ENCODE results near the gene INAFM2. TPM values are rescaled to one million over a fixed set of nuclear protein-coding genes. Genes with fewer than 3 reads are reported as not detected.
A peak's percentile ranks its signal among the peaks of the same experiment; 100 is the strongest.

INAFM2 gene
- total RNA-seq, 2 donors from 2014 or later: 45.5 to 48.9 TPM

GRCh38 chr15:40307421-40308211 is 15.9 kb upstream of the INAFM2 start, which contains the start of gene PLCB2:
Gene PLCB2 (minus strand): TSS chr15:40307935. CDS start chr15:40307672, 263 bp downstream.
- peak within 1 kb of the TSS in 1 of 2 donors; percentile 25 for H3K4me3 ChIP-seq
- H3K9me3 ChIP-seq: no peaks in the 10 kb centered on the region
- H3K4me1 ChIP-seq: peaks cover 0 to 8% of the 10 kb centered on the region in 2 donors
- peak within 1 kb of the TSS in 1 of 2 donors; percentile 23 for H3K27ac ChIP-seq
- peak in 1 of 2 donors; percentile 38 for TF ChIP-seq CTCF (IDR thresholded peaks at IDR 0.05)
- no peak for DNase-seq (ENCODE audit: low spot score)
- H3K27me3 ChIP-seq: no peaks in the 10 kb centered on the region
- no peaks in the 10 kb centered on the region for H3K36me3 ChIP-seq

GRCh38 chr15:40309344-40309862 is 14.1 kb upstream of the INAFM2 start:
- Histone ChIP-seq H3K4me1 (peaks cover 0 to 8% of the 10 kb centered on the region in 2 donors), H3K27ac (no peak overlapping the region), H3K27me3 (no peaks in the 10 kb centered on the region), H3K9me3 (no peaks in the 10 kb centered on the region), H3K4me3 (no peak overlapping the region), H3K36me3 (no peaks in the 10 kb centered on the region)
- TF ChIP-seq CTCF (IDR thresholded peaks at IDR 0.05): no peak
- no peak for DNase-seq (ENCODE audit: low spot score)

- TF ChIP-seq CTCF (IDR thresholded peaks at IDR 0.05): peak; percentile 62 to 84
- Histone ChIP-seq H3K4me3 (no peak overlapping the region), H3K36me3 (no peaks in the 10 kb centered on the region), H3K9me3 (no peaks in the 10 kb centered on the region), H3K27ac (no peak overlapping the region), H3K4me1 (peaks cover 0 to 8% of the 10 kb centered on the region in 2 donors), H3K27me3 (no peaks in the 10 kb centered on the region)
- no peak for DNase-seq (ENCODE audit: low spot score)
Measured at GRCh38 chr15:40310001-40310959, 13.2 kb upstream of the INAFM2 start.

- no peak for DNase-seq (ENCODE audit: low spot score)
- H3K27ac ChIP-seq: no peak overlapping the region
- H3K4me1 ChIP-seq: peaks cover 0 to 8% of the 10 kb centered on the region in 2 donors
- no peaks in the 10 kb centered on the region for H3K27me3 ChIP-seq
- H3K4me3 ChIP-seq: no peak overlapping the region
- H3K9me3 ChIP-seq: no peaks in the 10 kb centered on the region
- TF ChIP-seq CTCF (IDR thresholded peaks at IDR 0.05): no peak
- H3K36me3 ChIP-seq: no peaks in the 10 kb centered on the region
Measured at GRCh38 chr15:40310993-40311392, 12.5 kb upstream of the INAFM2 start.

- H3K4me3 ChIP-seq: no peak overlapping the region
- no peak for TF ChIP-seq CTCF (IDR thresholded peaks at IDR 0.05)
- H3K4me1 ChIP-seq: peaks cover 0 to 4% of the 10 kb centered on the region in 2 donors
- no peaks in the 10 kb centered on the region for H3K36me3 ChIP-seq
- H3K27me3 ChIP-seq: no peaks in the 10 kb centered on the region
- no peak for DNase-seq (ENCODE audit: low spot score)
- H3K27ac ChIP-seq: no peak overlapping the region
- no peaks in the 10 kb centered on the region for H3K9me3 ChIP-seq
Measured at GRCh38 chr15:40312370-40313158, 10.9 kb upstream of the INAFM2 start.

Measured in right atrium auricular region (tissue), 2 donors.